Endodermal cell (in vitro differentiated cells): ENCODE data around the gene JAKMIP2. TPM values are rescaled to one million over a fixed set of nuclear protein-coding genes. Genes with fewer than 3 reads are reported as not detected.
"Not testable (repeated sequence)": the region's sequence is repeated elsewhere in the genome, so short reads cannot be mapped to it uniquely, and the experiment has no call there.

Source experiments
- DNase-seq: peaks from one replicate; pipeline ENCODE4 v3.0.0-alpha.2; 2017
- H3K27ac ChIP-seq: 2 replicates; pipeline ENCODE4 v1.5.1; 2013; ENCODE audit warnings: mild to moderate bottlenecking, low read depth, low read length, moderate library complexity
- H3K27me3 ChIP-seq: 2 replicates; pipeline ENCODE4 v1.6.1; 2013; ENCODE audit warnings: mild to moderate bottlenecking, low read length, moderate library complexity; ENCODE audit not compliant: insufficient read depth, control insufficient read depth, poor library complexity, severe bottlenecking
- H3K36me3 ChIP-seq: 2 replicates; pipeline ENCODE4 v1.7.0; 2013; ENCODE audit warnings: mild to moderate bottlenecking, low read length, moderate library complexity; ENCODE audit not compliant: control insufficient read depth, insufficient read depth
- H3K4me1 ChIP-seq: one replicate; pipeline ENCODE4 v1.7.0; 2013; ENCODE audit warnings: low read length; ENCODE audit not compliant: control insufficient read depth, insufficient read depth
- H3K4me3 ChIP-seq: 2 replicates; pipeline ENCODE4 v1.5.1; 2013; ENCODE audit warnings: mild to moderate bottlenecking, low read length, moderate library complexity
- H3K9ac ChIP-seq: 2 replicates; pipeline ENCODE4 v1.6.1; 2013; ENCODE audit warnings: mild to moderate bottlenecking, low read length, moderate library complexity; ENCODE audit not compliant: poor library complexity, severe bottlenecking; ENCODE audit errors: extremely low read depth
- H3K9me3 ChIP-seq: 2 replicates; pipeline ENCODE4 v1.6.1; 2013; ENCODE audit warnings: mild to moderate bottlenecking, low read length, moderate library complexity; ENCODE audit not compliant: control insufficient read depth
- H3K27ac Mint-ChIP-seq: 2 replicates; pipeline ENCODE4 v1.8.0; 2020; ENCODE audit warnings: mixed read lengths
- H3K27me3 Mint-ChIP-seq: 2 replicates; pipeline ENCODE4 v1.8.0; 2021; ENCODE audit warnings: mild to moderate bottlenecking, mixed read lengths; ENCODE audit not compliant: insufficient read depth
- H3K36me3 Mint-ChIP-seq: 2 replicates; pipeline ENCODE4 v1.8.0; 2020; ENCODE audit warnings: low read depth, mixed read lengths
- H3K4me1 Mint-ChIP-seq: 2 replicates; pipeline ENCODE4 v1.8.0; 2020; ENCODE audit warnings: mixed read lengths
- H3K4me3 Mint-ChIP-seq: 2 replicates; pipeline ENCODE4 v1.8.0; 2020; ENCODE audit warnings: mild to moderate bottlenecking, moderate library complexity, mixed read lengths
- H3K9me3 Mint-ChIP-seq: 2 replicates; pipeline ENCODE4 v1.8.0; 2020; ENCODE audit warnings: mild to moderate bottlenecking, mixed read lengths
- CTCF ChIP-seq: fragments of 200-600 bp; sonication (generic); conservative IDR thresholded peaks from 2 replicates; pipeline ENCODE4 v1.5.0; 2021; ENCODE audit warnings: antibody characterized with exemption, mild to moderate bottlenecking
- WGBS, 2 experiments: methylation state at CpG; one replicate each; pipeline versions ENCODE4 v1.1.5 to v1.1.7; 2013; ENCODE audit warnings: missing lambda C conversion rate in 2 of 2, mixed read lengths in 1 of 2; ENCODE audit not compliant: insufficient coverage in 1 of 2, insufficient read length in 1 of 2; 5-methylcytosine and 5-hydroxymethylcytosine counted together
- long read RNA-seq, 4 experiments: library from polyadenylated mRNA in 2 of 4; library from RNA in 1 of 4; library from capped mRNA in 1 of 4; stranded (forward) in 3 of 4; unstranded in 1 of 4; transcript quantifications; one replicate each; pipeline ENCODE4 v2.0.0, GENCODE V29; 2020 to 2021; ENCODE audit warnings: inconsistent platforms in 1 of 4
- polyA plus RNA-seq, 2 experiments: library from polyadenylated mRNA; stranded (reverse); fragments of 50-300 nt; gene quantifications; one replicate each; pipeline ENCODE4 v1.2.3, GENCODE V29; 2013
- total RNA-seq, 2 donors: library from RNA; stranded (reverse); fragmentation: NEBNext Ultra II Directional in 1 of 2; extraction: Animal tissue kit (Norgen Biotek cat#: 25700) in 1 of 2; gene quantifications; 2 replicates in 1 of 2; 3 replicates in 1 of 2; pipeline ENCODE4 v1.2.1, GENCODE V29; 2021

Gene JAKMIP2
- total RNA-seq: 10 to 100 TPM in 1 of 2 donors, 1 to 10 TPM in 1; 6.9 to 16.7 TPM
- polyA plus RNA-seq (2013, experiment 1 of 2): 26.2 TPM
- polyA plus RNA-seq (2013, experiment 2 of 2): 26.9 TPM
- long read RNA-seq, experiment 1, partial matches to known transcripts: 6 of 10 reads
- long read RNA-seq, experiment 1, other reads (novel, unspliced or antisense): 4 of 10 reads
- long read RNA-seq, experiment 2, full-length matches to known transcripts: 16 of 32 reads
- long read RNA-seq, experiment 2, partial matches to known transcripts: 4 of 32 reads
- long read RNA-seq, experiment 2, other reads (novel, unspliced or antisense): 12 of 32 reads
- long read RNA-seq, experiment 3, full-length matches to known transcripts: 6 of 43 reads
- long read RNA-seq, experiment 3, partial matches to known transcripts: 31 of 43 reads
- long read RNA-seq, experiment 3, other reads (novel, unspliced or antisense): 6 of 43 reads
- long read RNA-seq, experiment 4, partial matches to known transcripts: 5 of 6 reads
- long read RNA-seq, experiment 4, other reads (novel, unspliced or antisense): 1 of 6 reads

- peaks cover 20% of the 10 kb centered on the region for H3K4me1 Mint-ChIP-seq
- peak; percentile 100 for DNase-seq
- peak; percentile 45 for TF ChIP-seq CTCF
- no peaks in the 10 kb centered on the region for H3K9me3 ChIP-seq
- H3K27ac Mint-ChIP-seq: peak within 1 kb of the TSS; percentile 91
- H3K4me1 ChIP-seq: no peaks in the 10 kb centered on the region
- peak within 1 kb of the TSS; percentile 99 for H3K27ac ChIP-seq
- peak within 1 kb of the TSS; percentile 63 for H3K4me3 Mint-ChIP-seq
- no peaks in the 10 kb centered on the region for H3K27me3 ChIP-seq
- no peaks in the 10 kb centered on the region for H3K9me3 Mint-ChIP-seq
- peaks cover 6% of the 10 kb centered on the region for H3K27me3 Mint-ChIP-seq
- peak within 1 kb of the TSS; percentile 85 for H3K4me3 ChIP-seq
- no peaks in the 10 kb centered on the region for H3K36me3 ChIP-seq
- 0 to 2% methylated on average over 3 to 19 of the region's 19 CpGs for WGBS, 2 experiments
- no peaks in the 10 kb centered on the region for H3K36me3 Mint-ChIP-seq
- H3K9ac ChIP-seq: peak within 1 kb of the TSS; percentile 59
Measured at GRCh38 chr5:147782110-147783028, at the start of gene JAKMIP2. Gene JAKMIP2, minus strand, starts transcription at chr5:147782728. Its CDS starts 110,922 bp downstream, at chr5:147671806.

DNA sequence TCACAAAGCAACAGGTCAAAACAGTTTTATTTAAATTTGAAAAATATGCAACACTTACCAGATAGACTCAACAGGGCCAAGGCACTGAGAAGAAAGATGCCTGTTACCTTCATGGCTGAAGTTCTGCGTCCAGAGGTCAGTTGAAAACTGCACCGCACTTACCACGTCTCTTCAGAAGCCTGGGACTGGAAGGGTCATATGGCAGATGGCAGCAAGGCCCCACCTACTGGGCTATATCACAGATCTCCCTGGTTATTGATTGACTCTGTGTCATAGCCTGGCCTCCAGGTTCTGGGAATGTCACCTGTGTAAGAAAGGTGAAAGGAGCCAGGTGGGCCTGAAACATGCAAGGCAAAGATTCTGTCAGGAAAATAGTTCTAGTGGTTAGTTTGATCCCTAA lies 48.9 kb upstream of the JAKMIP2 start, which contains the start of gene SPINK1:
TSS of gene SPINK1 (minus strand) at position 207 of the 400 bp plus-strand sequence. CDS start at position 113, 94 bp downstream.
- no peaks in the 10 kb centered on the region for H3K9me3 Mint-ChIP-seq
- Histone ChIP-seq H3K27ac (no peak within 1 kb of the TSS), H3K36me3 (no peaks in the 10 kb centered on the region), H3K9me3 (no peaks in the 10 kb centered on the region), H3K9ac (no peak within 1 kb of the TSS), H3K4me3 (no peak within 1 kb of the TSS), H3K27me3 (no peaks in the 10 kb centered on the region), H3K4me1 (no peaks in the 10 kb centered on the region)
- H3K36me3 Mint-ChIP-seq: no peaks in the 10 kb centered on the region
- H3K4me1 Mint-ChIP-seq: peaks cover 4% of the 10 kb centered on the region
- no peak within 1 kb of the TSS for H3K27ac Mint-ChIP-seq
- H3K27me3 Mint-ChIP-seq: no peaks in the 10 kb centered on the region
- DNase-seq: no peak
- 93 to 100% methylated on average over 1 to 3 of the region's 3 CpGs for WGBS, 2 experiments
- no peak for TF ChIP-seq CTCF
- H3K4me3 Mint-ChIP-seq: no peak within 1 kb of the TSS

DNA sequence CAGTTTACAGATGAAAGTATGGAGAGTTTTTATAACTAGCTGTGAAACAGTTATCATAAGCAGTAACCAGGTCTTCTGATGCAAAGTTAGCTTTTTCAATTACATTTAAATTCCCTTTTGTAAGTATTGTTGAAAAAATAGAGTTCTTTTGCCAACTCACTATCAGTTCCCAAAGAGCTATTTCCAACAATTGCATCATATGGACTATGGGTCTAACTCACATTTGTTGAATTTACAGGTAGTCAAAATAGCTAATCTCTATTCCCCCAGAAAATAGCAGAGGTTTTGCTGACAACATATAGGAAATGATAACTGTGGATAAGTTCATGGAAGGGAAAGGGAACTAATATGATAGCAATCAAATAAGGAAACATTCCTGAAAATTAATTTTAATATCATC lies 47.5 kb upstream of the JAKMIP2 start:
- H3K4me3 ChIP-seq: no peak overlapping the region
- Mint-ChIP-seq H3K4me1 (peaks cover 4% of the 10 kb centered on the region), H3K9me3 (no peaks in the 10 kb centered on the region), H3K27me3 (no peaks in the 10 kb centered on the region), H3K36me3 (no peaks in the 10 kb centered on the region), H3K27ac (no peak overlapping the region), H3K4me3 (no peak overlapping the region)
- no peak overlapping the region for H3K9ac ChIP-seq
- no peaks in the 10 kb centered on the region for H3K27me3 ChIP-seq
- H3K36me3 ChIP-seq: no peaks in the 10 kb centered on the region
- no peaks in the 10 kb centered on the region for H3K9me3 ChIP-seq
- DNase-seq: no peak
- H3K4me1 ChIP-seq: no peaks in the 10 kb centered on the region
- no peak overlapping the region for H3K27ac ChIP-seq
- TF ChIP-seq CTCF: no peak

GRCh38 chr5:147827017-147827416 lies 44.5 kb upstream of the JAKMIP2 start:
- H3K27me3 Mint-ChIP-seq, H3K4me1 Mint-ChIP-seq, H3K27me3 ChIP-seq, H3K4me1 ChIP-seq, H3K9me3 ChIP-seq, H3K9ac ChIP-seq, H3K9me3 Mint-ChIP-seq, H3K4me3 ChIP-seq, H3K36me3 Mint-ChIP-seq, H3K36me3 ChIP-seq, H3K4me3 Mint-ChIP-seq, H3K27ac Mint-ChIP-seq, DNase-seq, H3K27ac ChIP-seq: not testable (repeated sequence)
- WGBS, 2 experiments: 88 to 92% methylated on average over 5 of the region's 5 CpGs
